ENCODE measurements around the gene RPS6KA5.
"Not testable (repeated sequence)": the region's sequence is repeated elsewhere in the genome, so short reads cannot be mapped to it uniquely, and the experiment has no call there.

Gene RPS6KA5

DNA sequence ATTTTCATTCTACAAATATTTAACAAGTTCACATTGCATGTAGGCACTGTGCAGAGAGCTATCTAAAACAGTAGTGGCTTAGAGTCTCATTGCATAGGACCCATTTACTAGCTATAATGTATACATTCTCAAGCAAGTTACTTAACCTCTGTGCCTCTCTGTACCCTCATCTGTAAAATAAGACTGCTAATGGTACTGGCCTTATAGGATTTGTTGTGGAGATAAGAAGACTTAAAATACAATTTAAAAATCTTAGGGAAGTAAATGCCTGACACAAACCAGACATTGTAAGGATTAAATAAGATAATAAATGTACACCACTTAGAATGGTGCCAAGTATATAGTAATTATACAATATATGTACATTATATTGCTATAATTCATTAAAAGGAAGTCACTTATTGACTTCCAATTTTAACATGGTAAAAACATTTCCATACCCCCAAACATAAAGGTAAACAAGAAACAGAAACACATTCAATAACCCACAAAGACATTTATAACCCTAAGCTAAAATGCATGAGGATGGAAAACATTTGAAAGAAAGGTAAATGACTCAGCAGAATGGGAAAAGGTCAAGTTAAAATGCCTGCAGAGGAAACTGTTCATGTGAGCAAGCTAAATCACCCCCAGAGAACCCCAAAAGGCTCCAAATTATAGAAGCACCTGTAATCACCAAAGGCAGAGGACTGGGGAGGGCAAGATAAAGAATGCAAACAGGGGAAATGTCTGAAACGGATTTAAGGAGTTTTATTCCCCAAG, 30.8 kb downstream of the RPS6KA5 start:
- no peak for DNase-seq (ENCODE audit: low read depth, low spot score)

DNA sequence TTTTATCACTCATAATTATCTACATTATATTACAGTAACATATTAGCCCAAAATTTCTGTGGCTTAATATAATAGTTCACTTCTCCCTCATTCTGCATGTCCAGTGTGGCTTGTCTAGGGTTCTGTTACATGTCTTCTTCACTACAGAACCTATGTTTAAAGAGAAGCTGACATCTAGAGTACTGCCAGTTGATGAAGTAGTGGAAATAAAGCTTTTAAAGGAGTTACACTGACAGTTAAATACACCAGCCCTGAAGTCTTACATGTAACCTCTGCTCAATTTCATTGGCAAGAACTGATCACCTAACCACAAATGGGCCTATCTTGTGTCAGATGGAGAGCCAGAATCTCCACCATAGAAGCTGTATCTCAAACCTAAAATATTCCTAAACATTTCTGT, 32.9 kb downstream of the RPS6KA5 start:
- no peak for DNase-seq (ENCODE audit: low read depth, low spot score)

DNA sequence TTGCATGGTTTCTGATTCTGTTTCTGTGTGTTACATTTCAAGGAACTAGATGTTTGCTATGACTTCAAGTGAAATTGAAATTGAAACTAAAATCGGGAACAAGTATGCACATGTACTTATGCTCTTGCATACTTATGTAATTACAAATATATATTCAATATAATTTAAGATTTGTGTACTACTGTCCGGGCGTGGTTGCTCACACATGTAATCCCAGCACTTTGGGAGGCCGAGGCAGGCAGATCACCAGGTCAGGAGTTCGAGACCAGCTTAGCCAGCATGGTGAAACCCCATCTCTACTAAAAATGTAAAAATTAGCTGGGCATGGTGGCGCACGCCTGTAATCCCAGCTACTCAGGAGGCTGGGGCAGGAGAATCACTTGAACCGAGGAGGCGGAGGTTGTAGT, 37.8 kb downstream of the RPS6KA5 start:
- not testable (repeated sequence) for DNase-seq (ENCODE audit: low read depth, low spot score)

DNA sequence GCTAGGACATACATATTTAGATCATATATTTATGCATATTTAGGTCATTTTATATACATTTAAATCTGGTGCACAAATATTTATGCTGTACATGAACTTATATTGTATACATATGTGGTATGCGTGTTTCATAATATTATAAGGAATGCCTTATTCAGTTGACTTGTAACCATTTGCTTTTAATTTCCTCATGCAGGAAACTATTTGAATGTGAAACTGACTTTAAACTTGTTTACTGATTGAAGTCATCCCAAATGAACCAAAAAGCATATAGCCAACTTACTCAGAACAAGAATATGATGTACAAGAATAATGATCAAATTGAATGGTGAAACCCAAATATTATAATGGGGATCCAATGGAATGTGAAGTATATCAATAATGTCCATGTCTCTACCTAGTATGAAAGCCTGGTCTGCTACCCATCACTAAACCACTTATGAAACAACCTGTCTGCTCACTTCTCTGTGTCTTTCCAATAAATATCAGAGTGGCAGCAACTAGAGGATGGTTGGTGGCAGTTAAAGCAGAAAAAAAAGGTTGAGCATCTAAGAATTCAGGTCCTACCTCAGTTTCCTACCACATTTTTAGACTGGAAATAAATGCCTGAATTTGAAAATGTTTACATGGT, 38.3 kb downstream of the RPS6KA5 start:
- DNase-seq (ENCODE audit: low read depth, low spot score) = no peak

DNA sequence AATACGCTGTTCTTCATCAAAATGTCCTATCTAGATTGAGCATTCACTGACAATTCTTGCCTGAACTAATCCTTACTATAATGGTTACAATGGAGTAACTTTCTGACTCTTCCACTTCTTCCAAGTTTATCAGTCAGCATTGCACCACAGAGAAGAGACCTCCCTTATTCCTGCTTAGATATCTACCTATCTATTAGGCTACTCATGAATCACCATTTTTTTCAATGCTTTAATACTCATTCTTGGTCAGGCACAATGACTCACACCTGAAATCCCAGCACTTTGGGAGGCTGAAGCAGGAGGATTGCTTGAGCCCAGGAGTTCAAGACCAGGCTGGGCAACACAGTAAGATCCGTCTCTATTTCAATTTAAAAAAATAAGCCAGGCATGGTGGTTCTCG, 39.3 kb downstream of the RPS6KA5 start:
- no peak for DNase-seq (ENCODE audit: low read depth, low spot score)

DNA sequence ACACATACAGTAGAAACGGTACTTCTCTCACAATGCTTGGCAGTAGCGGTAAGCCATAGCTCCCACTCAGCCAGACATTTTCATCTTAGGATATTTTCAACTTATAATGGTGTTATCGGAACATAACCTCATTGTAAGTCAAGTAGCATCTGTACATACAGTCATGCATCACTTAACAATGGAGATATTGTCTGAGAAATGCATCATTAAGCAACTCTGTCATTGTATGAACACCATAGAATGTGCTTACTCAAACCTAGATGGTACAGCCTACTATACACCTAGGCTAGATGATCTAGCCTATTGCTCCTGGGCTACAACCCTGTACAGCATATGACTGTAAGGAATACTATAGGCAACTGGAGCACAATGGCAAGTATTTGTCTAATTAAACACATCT, 40.8 kb downstream of the RPS6KA5 start:
- DNase-seq (ENCODE audit: low read depth, low spot score) = no peak

DNA sequence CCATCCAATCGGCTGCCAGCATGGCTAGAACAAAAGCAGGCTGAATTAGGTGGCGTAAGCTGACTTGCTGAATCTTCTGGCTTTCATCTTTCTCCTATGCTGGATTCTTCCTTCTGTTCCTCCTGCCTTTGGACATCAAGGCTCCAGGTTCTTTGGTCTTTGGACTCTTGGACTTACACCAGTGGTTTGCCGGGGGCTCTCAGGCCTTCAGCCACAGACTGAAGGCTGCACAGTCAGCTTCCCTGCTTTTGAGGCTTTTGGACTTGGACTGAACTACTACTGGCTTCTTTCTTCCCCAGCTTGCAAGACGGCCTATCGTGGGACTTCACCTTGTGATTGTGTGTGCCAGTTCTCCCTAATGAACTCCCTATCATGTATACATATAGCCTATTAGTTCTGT, 42.0 kb downstream of the RPS6KA5 start:
- DNase-seq (ENCODE audit: low read depth, low spot score) = no peak

DNA sequence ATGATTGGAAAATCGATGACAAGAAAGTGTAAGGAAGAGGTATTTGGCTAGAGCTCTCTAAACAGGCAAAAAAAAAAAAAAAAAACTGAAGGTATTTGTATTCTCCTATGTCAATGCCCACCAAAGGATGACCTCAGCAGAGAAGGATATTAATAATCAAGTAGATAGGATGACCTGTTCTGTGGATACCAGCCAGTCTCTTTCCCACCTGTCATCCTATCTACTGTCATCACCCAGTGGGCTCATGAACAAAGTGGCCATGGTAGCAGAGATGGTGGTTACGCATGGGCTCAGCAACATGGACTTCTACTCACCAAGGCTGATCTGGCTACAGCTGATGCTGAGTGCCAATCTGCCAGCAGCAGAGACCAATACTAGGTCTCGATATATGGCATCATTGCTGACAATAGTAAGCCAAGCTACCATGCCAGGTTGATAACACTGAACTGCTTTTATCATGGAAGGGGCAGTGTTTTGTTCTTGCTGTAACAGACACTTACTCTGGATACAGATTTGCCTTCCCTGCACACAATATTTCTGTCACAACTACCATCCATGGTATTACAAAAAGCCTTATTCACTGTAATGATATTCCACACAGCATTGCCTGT, 43.5 kb downstream of the RPS6KA5 start:
- DNase-seq (ENCODE audit: low read depth, low spot score) = no peak

DNA sequence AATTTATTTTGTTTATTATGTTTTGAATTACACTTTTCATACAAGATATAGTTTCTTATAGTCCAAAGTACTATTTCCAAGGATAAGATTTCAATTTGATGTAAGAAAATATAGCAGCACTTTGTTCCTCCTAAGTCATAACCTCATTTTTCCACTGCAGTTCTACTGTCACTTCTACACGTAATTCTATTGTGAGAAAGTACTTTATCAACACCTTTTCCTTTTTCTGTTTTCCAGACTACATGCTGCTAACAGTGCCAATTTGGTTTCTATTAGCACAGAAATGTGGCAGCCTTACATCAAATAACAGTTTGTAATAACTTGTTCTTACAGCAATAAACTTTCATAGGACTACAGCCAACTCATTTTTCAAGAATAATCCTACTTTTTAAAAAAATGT, 45.0 kb downstream of the RPS6KA5 start:
- no peak for DNase-seq (ENCODE audit: low read depth, low spot score)

DNA sequence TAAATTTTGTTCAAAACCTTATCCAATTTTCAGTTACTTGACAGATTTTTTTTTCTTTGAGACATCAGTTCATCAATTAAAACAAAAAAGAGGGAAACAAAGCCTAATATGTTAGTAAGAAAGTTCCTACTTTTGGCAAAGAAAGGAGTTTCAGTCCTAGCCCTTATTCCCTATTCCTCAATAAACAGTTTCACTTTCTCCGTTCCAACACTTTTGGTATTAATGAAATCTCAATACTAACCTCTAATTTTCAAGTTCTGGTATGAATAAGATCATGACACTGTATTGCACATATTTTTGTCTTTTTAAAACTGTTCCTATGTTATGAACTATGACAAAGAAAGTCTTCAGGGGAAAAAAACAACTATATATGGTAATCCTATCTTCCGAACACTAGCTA, 48.4 kb downstream of the RPS6KA5 start:
- no peak for DNase-seq (ENCODE audit: low read depth, low spot score)

DNA sequence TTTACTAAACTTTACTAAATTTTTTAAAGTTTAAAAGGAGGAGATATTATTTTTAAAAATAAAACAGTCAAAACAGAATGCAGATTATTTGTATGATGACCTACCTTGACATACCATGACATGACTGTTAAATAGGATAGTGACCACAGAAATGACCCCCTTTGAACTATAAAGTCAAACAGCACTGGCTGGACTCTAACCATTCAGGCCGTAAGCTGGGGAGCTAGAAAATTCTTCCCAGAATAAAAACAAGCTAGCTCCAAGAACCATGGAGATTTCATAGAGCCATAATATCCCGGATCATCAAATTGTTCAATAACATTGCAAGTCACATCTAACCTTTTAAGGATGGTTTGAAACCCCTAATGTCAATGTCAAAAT, 50.3 kb downstream of the RPS6KA5 start:
- DNase-seq (ENCODE audit: low read depth, low spot score) = no peak

DNA sequence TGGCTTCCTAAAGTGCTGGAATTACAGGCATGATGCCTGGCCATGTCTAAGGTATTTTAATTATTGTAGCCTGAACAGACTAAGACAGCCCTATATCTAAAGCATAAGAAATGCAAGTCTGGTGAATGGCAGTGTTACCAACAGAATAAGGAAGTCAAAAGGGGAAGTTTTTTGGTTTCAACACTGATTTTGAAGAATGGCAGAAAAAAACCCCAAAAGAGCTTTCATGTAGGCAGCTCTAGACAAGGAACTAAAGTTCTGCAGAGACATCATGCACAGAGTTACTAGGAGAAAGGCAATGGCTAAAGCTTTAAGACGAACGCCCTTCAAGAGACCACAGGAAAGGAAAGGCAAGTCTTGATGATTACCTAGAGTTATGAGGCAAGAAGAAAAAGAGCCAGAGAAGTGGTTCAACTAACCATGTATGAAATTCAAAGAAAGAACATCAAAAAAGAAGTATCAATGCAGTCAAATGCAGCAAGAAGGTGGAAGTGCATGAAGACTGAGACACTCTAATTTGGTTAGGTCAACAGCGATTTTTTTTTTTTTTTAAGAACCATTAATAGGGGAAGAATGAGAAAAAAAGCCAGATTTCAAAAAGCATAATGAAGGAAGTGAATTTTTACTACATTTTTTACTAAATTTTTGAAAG, 50.8 kb downstream of the RPS6KA5 start:
- DNase-seq (ENCODE audit: low read depth, low spot score) = no peak

DNA sequence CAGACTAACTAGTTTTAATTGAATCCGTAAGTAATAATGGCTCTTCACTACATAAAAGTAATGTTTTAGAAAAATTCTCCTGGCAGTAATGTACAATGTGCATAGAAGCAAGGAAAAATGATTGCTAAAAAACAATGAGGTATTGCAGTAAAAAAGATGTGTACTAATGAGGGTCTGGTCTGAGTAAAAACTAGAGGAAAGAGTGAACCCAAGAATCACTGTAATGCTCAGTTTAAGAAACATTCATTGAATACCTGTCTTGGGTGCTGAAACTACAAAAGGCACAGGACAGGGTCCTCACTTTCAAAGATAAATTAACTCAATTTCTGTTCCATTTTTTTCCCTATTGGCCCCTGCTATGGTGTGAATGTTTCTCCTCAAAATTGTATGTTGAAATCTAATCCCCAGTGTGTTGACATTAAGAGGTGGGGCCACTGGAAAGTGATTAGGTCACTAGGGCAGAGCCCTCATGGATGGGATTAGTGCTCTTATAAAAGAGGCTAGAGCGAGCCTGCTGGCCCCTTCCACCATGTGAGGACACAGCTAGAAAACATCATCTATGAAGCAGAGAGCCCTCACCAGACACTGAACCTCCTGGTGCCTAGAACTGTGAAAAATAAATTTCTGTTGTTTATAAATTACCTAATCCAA, 51.6 kb downstream of the RPS6KA5 start:
- DNase-seq (ENCODE audit: low read depth, low spot score) = no peak

DNA sequence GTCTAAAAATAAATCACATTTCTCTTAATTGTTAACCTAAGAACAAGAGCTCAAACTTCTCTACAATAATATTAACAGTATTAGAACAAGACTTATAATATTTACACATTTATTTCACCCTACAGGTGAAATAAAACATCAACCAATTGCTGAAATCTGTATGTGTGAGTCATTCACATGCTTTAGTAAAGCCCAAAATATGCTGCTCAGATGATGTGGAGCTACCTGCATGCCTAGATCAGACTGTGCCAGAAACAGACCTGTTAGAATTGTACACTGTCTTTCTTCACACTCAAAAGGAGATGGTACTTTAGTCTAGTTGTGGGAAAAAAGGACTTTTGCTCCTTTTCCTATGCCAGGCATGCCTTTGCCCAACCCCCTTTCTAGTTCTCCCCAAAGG, 54.7 kb downstream of the RPS6KA5 start:
- no peak for DNase-seq (ENCODE audit: low read depth, low spot score)

DNA sequence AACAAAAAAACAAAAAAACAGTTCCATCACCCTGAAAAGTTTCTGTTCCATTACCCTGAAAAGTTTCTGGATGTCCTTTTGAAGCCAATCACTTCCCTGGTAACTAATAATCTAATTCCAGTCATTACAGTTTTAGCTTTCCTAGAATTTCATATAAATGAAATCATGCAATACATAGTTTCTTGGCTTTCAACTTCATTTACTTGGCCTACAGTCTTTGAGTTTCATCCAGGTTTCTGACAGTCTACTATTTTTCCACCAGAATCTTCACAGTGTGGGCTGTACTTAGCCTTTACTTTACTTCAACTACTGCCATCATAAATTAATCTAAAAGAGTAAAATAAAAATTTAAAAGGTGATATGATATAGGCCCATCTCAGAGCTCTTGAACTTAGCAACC, 55.5 kb downstream of the RPS6KA5 start:
- no peak for DNase-seq (ENCODE audit: low read depth, low spot score)

DNA sequence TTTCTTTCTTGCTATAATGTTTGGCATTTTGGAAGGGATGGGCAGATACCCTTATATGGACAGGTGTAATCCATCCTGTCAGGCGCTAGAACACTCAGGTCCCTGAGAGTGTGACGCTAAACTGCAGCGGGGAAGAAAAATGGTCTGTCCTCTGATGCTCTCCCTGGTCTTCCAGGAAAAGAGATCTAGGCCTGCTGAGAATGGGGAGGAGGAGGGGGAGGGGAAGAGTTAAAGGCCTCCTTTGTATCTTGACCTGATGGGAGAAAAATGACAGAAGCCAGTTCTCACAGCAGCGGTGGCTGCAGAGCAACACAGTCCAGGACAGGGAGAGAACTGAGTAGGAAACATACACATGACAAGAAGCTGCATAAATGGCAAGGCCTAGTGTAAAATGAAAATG, 61.1 kb downstream of the RPS6KA5 start:
- no peak for DNase-seq (ENCODE audit: low read depth, low spot score)

DNA sequence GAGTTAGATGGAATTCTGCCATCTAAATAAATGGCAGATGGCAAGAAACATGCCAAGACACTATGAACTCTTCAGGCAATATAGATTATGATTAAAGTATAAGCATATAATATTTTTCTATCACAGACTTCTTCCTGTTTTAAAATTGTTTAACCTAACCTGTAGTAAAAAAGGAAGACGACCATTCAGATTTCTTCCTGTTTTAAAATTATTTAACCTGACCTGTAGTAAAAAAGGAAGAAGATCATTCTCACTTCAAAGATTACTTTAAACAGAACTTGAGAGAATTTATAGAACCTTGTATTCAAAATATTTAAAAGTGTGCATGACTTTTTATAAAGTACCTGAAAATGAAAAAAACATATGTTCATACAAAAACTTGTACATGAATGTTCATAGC, 63.5 kb downstream of the RPS6KA5 start:
- DNase-seq (ENCODE audit: low read depth, low spot score) = no peak

DNA sequence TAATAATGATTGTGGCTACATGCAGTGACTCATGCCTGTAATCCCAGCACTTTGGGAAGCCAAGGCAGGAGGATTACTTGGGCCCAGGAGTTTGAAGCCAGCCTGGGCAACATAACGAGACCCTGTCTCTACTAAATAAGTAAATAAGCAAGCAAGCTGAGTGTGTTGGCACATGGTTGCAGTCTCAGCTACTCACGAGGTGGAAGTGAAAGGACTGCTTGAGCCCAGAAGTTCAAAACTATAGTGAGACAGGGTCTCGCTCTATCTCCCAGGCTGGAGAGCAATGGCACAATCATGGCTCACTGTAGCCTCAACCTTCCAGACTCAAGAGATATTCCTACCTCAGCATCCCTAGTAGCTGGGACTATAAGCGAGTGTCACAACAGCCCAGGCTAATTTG, 64.7 kb downstream of the RPS6KA5 start:
- no peak for DNase-seq (ENCODE audit: low read depth, low spot score)

DNA sequence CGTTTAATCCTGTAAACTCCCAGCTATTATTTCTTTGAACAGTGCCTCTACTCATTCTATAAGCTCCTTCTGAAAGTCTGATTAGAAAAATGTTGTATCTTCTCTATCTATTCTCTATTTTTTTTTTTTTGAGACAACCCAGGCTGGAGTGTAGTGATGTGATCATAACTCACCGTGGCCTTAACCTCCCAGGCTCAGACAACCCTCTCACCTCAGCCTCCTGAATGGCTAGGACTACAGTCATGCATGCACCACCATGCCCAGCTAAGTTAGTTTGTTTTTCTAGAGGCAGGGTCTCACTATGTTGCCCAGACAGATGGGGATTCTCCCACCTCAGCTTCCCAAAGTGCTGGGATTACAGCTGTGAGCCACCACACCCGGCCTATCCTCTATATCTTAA, 66.6 kb downstream of the RPS6KA5 start:
- DNase-seq (ENCODE audit: low read depth, low spot score) = no peak

DNA sequence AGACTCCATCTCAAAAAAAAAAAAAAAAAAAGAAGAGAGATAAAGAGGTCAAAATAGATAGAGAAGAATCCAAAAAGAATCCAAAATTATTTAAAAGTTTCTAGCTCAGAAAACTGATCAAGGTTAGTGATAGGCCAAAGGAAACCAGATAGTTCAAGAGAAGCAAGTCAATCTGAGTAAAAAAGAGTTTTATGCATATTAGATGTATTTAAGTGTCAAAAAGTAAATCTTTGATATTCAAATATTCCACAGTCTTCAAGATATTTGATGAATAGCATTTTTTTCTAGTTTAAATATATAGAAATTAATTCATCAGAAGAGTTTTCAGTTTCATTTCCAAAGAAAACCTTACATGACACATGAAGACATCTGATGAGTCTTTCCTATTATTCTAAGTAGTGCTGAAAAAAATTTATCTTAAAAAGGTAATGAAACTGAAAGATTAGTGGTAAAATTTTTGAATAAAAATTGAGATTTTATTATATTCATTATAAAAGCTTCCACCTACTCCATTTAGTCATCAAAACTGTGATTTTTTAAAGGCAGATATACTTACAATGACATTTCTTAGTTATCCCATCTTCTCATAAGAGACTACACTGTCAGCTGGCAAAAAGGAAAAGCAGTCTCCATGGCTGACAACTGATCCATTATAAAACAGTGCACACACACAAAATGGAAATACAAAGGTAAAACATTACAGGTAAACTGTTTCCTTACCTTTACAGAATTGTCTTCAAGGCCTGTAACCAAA, 68.6 kb downstream of the RPS6KA5 start:
- DNase-seq (ENCODE audit: low read depth, low spot score) = no peak

DNA sequence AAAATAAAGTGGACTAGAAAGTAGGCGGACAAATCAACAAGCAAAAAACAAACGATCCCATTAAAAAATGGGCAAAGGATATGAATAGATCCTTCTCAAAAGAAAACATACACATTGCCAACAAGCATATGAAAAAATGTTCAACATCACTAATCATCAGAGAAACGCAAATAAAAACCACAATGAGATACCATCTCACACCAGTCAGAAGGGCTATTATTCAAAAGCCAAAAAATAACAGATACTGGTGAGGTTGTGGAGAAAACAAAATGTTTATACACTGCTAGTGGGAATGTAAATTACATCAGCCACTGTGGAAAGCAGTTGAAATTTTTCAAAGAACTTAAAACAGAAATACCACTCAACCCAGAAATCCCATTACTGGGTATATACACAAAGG, 70.3 kb downstream of the RPS6KA5 start:
- DNase-seq (ENCODE audit: low read depth, low spot score) = no peak

Data from iPS DF 19.7 (cell line).